Natural killer cell (primary cell): ENCODE results near the gene PAM. TPM values are rescaled to one million over a fixed set of nuclear protein-coding genes. Genes with fewer than 3 reads are reported as not detected.
A peak's percentile ranks its signal among the peaks of the same experiment; 100 is the strongest.

ENCODE experiments used
- ATAC-seq, 3 donors: fragments of 150-1000 bp in 2 of 3; fragments of 200-7000 bp in 1 of 3; cut with Tn5 transposase; 1 replicate in 1 of 3; 2 replicates in 2 of 3; pipeline ENCODE4 v1.10.0; 2021; ENCODE audit warnings: mild to moderate bottlenecking in 2 of 3, moderate library complexity in 2 of 3
- DNase-seq, 2 donors: peaks; one replicate each; pipeline versions ENCODE4 v3.0.0 to v3.0.0-alpha.2; 2013 to 2021; ENCODE audit warnings: mixed read lengths in 1 of 2
- H3K27ac ChIP-seq: one replicate; pipeline ENCODE4 v1.5.1; 2013; ENCODE audit warnings: mild to moderate bottlenecking, low read length
- H3K27me3 ChIP-seq: one replicate; pipeline ENCODE4 v1.6.1; 2013; ENCODE audit warnings: low read length; ENCODE audit not compliant: control insufficient read depth, insufficient read depth
- H3K36me3 ChIP-seq: one replicate; pipeline ENCODE4 v1.6.1; 2013; ENCODE audit warnings: low read length; ENCODE audit not compliant: control insufficient read depth, insufficient read depth
- H3K4me1 ChIP-seq: one replicate; pipeline ENCODE4 v1.6.1; 2013; ENCODE audit warnings: low read length; ENCODE audit not compliant: control insufficient read depth, insufficient read depth
- H3K4me3 ChIP-seq: one replicate; pipeline ENCODE4 v1.5.1; 2013; ENCODE audit warnings: low read length
- H3K9me3 ChIP-seq: one replicate; pipeline ENCODE4 v1.6.1; 2013; ENCODE audit warnings: low read length; ENCODE audit not compliant: control insufficient read depth, insufficient read depth
- H3K27ac Mint-ChIP-seq, 2 donors: one replicate each; pipeline ENCODE4 v1.8.0; 2022; ENCODE audit warnings: mild to moderate bottlenecking in 2 of 2, mixed read lengths in 2 of 2, moderate library complexity in 1 of 2
- H3K27me3 Mint-ChIP-seq, 2 donors: one replicate each; pipeline ENCODE4 v1.8.0; 2022; ENCODE audit warnings: low read depth in 2 of 2, mixed read lengths in 2 of 2
- H3K36me3 Mint-ChIP-seq: one replicate; pipeline ENCODE4 v1.8.0; 2022; ENCODE audit warnings: mixed read lengths
- H3K4me1 Mint-ChIP-seq, 2 donors: one replicate each; pipeline ENCODE4 v1.8.0; 2022; ENCODE audit warnings: mixed read lengths in 2 of 2
- H3K4me3 Mint-ChIP-seq: one replicate; pipeline ENCODE4 v1.8.0; 2022; ENCODE audit warnings: mild to moderate bottlenecking, moderate library complexity, mixed read lengths
- H3K9me3 Mint-ChIP-seq, 2 donors: one replicate each; pipeline ENCODE4 v1.8.0; 2022; ENCODE audit warnings: mixed read lengths in 2 of 2
- WGBS: methylation state at CpG from one replicate; pipeline ENCODE4 v1.1.7; 2013; ENCODE audit warnings: missing lambda C conversion rate; ENCODE audit not compliant: insufficient coverage; 5-methylcytosine and 5-hydroxymethylcytosine counted together
- intact Hi-C: fragments of 100-400 bp; cut with micrococcal nuclease; formaldehyde crosslinking; loops from one replicate; pipeline ENCODE4 v1.14.2; 2022
- total RNA-seq, 4 donors: library from RNA; stranded (reverse); fragments of 120-200 nt in 1 of 4; gene quantifications; one replicate each; pipeline versions ENCODE4 v1.2.3 to v1.2.4, GENCODE V29; 2013 to 2022
- TF ChIP-seq, protein P1 (sequence below): fragments of 200-600 bp; IDR thresholded peaks from one replicate; pipeline ENCODE4 v1.8.0; 2022; ENCODE audit warnings: antibody characterized with exemption

Gene PAM
- total RNA-seq, 3 donors from 2014 or later (not counting 1 experiment from before 2014, with no cell fraction given), result 67.6 to 79.9 (median 75.3) TPM

DNA sequence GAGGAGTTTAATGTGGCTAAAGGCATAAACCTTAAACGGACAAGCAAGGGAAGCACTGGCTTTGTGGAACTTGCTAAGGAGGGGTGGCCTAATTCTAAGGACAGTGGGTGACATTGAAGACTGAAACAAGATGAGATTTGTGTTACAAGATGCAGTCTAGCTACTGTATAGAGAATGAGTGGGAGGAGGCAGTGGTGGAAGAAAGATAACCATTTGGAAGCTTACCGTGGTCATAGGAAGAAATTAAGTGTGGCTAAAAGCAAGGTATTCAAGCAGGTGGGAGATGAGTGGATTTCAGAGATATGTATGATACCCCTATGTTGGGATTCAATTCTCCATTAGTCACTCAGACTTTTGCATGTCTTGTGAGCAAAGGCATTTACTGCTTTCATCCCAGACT lies 4.6 kb downstream of the PAM start:
- no peak overlapping the region for H3K4me3 Mint-ChIP-seq
- H3K4me1 ChIP-seq, result peaks cover 17% of the 10 kb centered on the region

DNA sequence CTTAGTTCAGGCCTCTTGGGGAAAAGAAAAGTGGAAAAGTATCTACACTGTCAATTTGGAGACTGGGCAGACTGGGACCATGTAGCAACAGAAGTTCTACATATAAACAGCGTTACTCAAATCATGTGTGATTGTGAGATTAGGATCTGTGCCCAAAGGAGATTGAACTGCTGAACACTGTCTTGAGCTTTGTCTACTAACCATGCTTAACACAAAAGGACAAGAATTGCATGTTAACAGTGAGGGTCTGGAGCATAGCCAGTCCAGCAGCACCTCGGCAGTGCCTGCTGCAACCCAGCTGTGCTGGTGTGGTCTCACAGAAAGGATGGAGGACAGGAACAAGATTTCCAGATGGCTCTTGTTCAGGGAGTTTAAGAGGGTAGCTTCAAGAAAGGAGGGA lies 5.7 kb downstream of the PAM start:
- WGBS, result 48% methylated on average over 2 of the region's 2 CpGs
- intact Hi-C loops, result no loop called here
- H3K36me3 ChIP-seq, result no peaks in the 10 kb centered on the region
- Mint-ChIP-seq H3K36me3 (no peaks in the 10 kb centered on the region), H3K27ac (peak overlapping the region; percentile 69 to 82), H3K4me1 (peaks cover 55 to 61% of the 10 kb centered on the region in 2 donors), H3K4me3 (peak overlapping the region; percentile 11), H3K27me3 (no peaks in the 10 kb centered on the region), H3K9me3 (no peaks in the 10 kb centered on the region)
- no peak overlapping the region for H3K27ac ChIP-seq
- no peaks in the 10 kb centered on the region for H3K27me3 ChIP-seq
- no peak overlapping the region for H3K4me3 ChIP-seq
- DNase-seq (peak in 1 of 2 donors; percentile 12), ATAC-seq (no peak)
- no peaks in the 10 kb centered on the region for H3K9me3 ChIP-seq
- TF ChIP-seq, protein P1, sequence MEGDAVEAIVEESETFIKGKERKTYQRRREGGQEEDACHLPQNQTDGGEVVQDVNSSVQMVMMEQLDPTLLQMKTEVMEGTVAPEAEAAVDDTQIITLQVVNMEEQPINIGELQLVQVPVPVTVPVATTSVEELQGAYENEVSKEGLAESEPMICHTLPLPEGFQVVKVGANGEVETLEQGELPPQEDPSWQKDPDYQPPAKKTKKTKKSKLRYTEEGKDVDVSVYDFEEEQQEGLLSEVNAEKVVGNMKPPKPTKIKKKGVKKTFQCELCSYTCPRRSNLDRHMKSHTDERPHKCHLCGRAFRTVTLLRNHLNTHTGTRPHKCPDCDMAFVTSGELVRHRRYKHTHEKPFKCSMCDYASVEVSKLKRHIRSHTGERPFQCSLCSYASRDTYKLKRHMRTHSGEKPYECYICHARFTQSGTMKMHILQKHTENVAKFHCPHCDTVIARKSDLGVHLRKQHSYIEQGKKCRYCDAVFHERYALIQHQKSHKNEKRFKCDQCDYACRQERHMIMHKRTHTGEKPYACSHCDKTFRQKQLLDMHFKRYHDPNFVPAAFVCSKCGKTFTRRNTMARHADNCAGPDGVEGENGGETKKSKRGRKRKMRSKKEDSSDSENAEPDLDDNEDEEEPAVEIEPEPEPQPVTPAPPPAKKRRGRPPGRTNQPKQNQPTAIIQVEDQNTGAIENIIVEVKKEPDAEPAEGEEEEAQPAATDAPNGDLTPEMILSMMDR, result no peak
- peaks cover 16% of the 10 kb centered on the region for H3K4me1 ChIP-seq

More for the DNA sequence above, 4.6 kb downstream of the PAM start:
- intact Hi-C loops, result loop anchor here (5.0 kb wide), 1 partner anchor 98 kb away; no protein-coding TSS in a partner anchor
- no peaks in the 10 kb centered on the region for H3K36me3 ChIP-seq
- no peak overlapping the region for H3K27ac ChIP-seq
- Mint-ChIP-seq H3K4me1 (peaks cover 52 to 55% of the 10 kb centered on the region in 2 donors), H3K9me3 (no peaks in the 10 kb centered on the region), H3K27ac (peak overlapping the region in 1 of 2 donors; percentile 15), H3K36me3 (no peaks in the 10 kb centered on the region), H3K27me3 (no peaks in the 10 kb centered on the region)
- H3K9me3 ChIP-seq, result no peaks in the 10 kb centered on the region
- TF ChIP-seq, protein P1, result no peak
- DNase-seq (no peak), ATAC-seq (no peak)
- WGBS, result 72% methylated on average over 2 of the region's 2 CpGs
- H3K4me3 ChIP-seq, result no peak overlapping the region
- H3K27me3 ChIP-seq, result no peaks in the 10 kb centered on the region

DNA sequence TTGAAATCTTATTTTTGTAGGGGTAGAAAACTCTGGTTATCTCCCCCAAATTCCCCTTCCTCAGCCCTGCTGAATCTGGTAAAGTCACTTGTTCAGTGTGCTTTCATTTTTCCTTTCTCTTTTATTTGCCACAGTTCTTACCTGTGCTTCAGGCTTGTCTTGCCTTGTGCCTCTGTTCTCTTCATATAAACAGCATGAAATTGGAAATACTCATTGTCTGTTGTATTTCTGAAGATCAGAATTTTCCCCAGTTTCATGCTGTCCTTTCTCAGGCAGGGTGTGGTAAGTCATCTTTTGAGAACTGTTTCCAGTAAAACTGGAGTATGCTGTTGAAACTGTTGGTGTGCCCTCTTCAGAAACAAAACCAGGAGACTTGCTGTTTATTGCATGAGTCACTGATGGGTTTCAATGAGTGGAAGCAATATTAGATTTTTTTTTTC lies 7.0 kb downstream of the PAM start:
- TF ChIP-seq, protein P1, result no peak
- Histone ChIP-seq H3K4me3 (no peak overlapping the region), H3K9me3 (no peaks in the 10 kb centered on the region), H3K36me3 (no peaks in the 10 kb centered on the region), H3K27me3 (no peaks in the 10 kb centered on the region), H3K27ac (peak overlapping the region; percentile 11), H3K4me1 (peaks cover 17% of the 10 kb centered on the region)
- Mint-ChIP-seq H3K9me3 (no peaks in the 10 kb centered on the region), H3K36me3 (no peaks in the 10 kb centered on the region), H3K27ac (peak overlapping the region; percentile 3 to 10), H3K4me3 (peak overlapping the region; percentile 14), H3K4me1 (peaks cover 50 to 56% of the 10 kb centered on the region in 2 donors), H3K27me3 (no peaks in the 10 kb centered on the region)
- DNase-seq, result peak in 1 of 2 donors; percentile 47
- peak in 1 of 3 donors; percentile 55 for ATAC-seq
- intact Hi-C loops, result no loop called here
